ENCODE results near the gene AADACL2. TPM values are rescaled to one million over a fixed set of nuclear protein-coding genes. Genes with fewer than 3 reads are reported as not detected.
A peak's percentile ranks its signal among the peaks of the same experiment; 100 is the strongest.

AADACL2 gene
- total RNA-seq, 1 experiment from 2014 or later: not detected

GRCh38 chr3:151768393-151768930, 34.7 kb downstream of the AADACL2 start:
- no peak overlapping the region for H3K4me3 ChIP-seq (ENCODE audit: low read depth, low read length)
- intact Hi-C loops (cut with micrococcal nuclease; ENCODE audit: unreplicated experiment): no loop called here
- BruUV-seq (replicated peaks): no TSS peak
- H3K9me3 Mint-ChIP-seq (ENCODE audit: unreplicated experiment): no peaks in the 10 kb centered on the region
- H3K4me1 ChIP-seq: peaks cover 30% of the 10 kb centered on the region
- H3K27me3 ChIP-seq (replicated peaks; ENCODE audit: control insufficient read depth, insufficient read depth, low read length): no peaks in the 10 kb centered on the region
- H3K36me3 Mint-ChIP-seq (ENCODE audit: insufficient read depth, unreplicated experiment): no peaks in the 10 kb centered on the region
- POLR2A ChIA-PET: no interaction called here
- DNase-seq: no peak
- no peaks in the 10 kb centered on the region for H3K27me3 Mint-ChIP-seq (ENCODE audit: insufficient read depth, unreplicated experiment)
- no peaks in the 10 kb centered on the region for H3K9me3 ChIP-seq
- CTCF ChIA-PET: no interaction called here
- peaks cover 27% of the 10 kb centered on the region for H3K4me1 Mint-ChIP-seq (ENCODE audit: low read depth, unreplicated experiment)
- TF ChIP-seq, protein P1, sequence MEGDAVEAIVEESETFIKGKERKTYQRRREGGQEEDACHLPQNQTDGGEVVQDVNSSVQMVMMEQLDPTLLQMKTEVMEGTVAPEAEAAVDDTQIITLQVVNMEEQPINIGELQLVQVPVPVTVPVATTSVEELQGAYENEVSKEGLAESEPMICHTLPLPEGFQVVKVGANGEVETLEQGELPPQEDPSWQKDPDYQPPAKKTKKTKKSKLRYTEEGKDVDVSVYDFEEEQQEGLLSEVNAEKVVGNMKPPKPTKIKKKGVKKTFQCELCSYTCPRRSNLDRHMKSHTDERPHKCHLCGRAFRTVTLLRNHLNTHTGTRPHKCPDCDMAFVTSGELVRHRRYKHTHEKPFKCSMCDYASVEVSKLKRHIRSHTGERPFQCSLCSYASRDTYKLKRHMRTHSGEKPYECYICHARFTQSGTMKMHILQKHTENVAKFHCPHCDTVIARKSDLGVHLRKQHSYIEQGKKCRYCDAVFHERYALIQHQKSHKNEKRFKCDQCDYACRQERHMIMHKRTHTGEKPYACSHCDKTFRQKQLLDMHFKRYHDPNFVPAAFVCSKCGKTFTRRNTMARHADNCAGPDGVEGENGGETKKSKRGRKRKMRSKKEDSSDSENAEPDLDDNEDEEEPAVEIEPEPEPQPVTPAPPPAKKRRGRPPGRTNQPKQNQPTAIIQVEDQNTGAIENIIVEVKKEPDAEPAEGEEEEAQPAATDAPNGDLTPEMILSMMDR (IDR thresholded peaks at IDR 0.05; ENCODE audit: insufficient read depth in 1 of 2, low read depth in 1 of 2, low read length in 1 of 2, severe bottlenecking in 1 of 2, unreplicated experiment in 1 of 2): no peak
- H3K4me3 Mint-ChIP-seq (ENCODE audit: unreplicated experiment): no peak overlapping the region
- H3K36me3 ChIP-seq (ENCODE audit: control insufficient read depth, insufficient read depth, low read length): no peaks in the 10 kb centered on the region
- no peak overlapping the region for H3K27ac Mint-ChIP-seq (ENCODE audit: unreplicated experiment)

GRCh38 chr3:151769175-151769574, 35.4 kb downstream of the AADACL2 start:
- POLR2A ChIA-PET: no interaction called here
- CTCF ChIA-PET: no interaction called here
- no peaks in the 10 kb centered on the region for H3K27me3 ChIP-seq (replicated peaks; ENCODE audit: control insufficient read depth, insufficient read depth, low read length)
- no TSS peak for BruUV-seq (replicated peaks)
- H3K4me1 Mint-ChIP-seq (ENCODE audit: low read depth, unreplicated experiment): peaks cover 27% of the 10 kb centered on the region
- peaks cover 30% of the 10 kb centered on the region for H3K4me1 ChIP-seq
- H3K9me3 ChIP-seq: no peaks in the 10 kb centered on the region
- H3K36me3 ChIP-seq (ENCODE audit: control insufficient read depth, insufficient read depth, low read length): no peaks in the 10 kb centered on the region
- DNase-seq: no peak
- TF ChIP-seq, protein P1 (IDR thresholded peaks at IDR 0.05; ENCODE audit: insufficient read depth in 1 of 2, low read depth in 1 of 2, low read length in 1 of 2, severe bottlenecking in 1 of 2, unreplicated experiment in 1 of 2): no peak
- no peaks in the 10 kb centered on the region for H3K9me3 Mint-ChIP-seq (ENCODE audit: unreplicated experiment)
- no peaks in the 10 kb centered on the region for H3K27me3 Mint-ChIP-seq (ENCODE audit: insufficient read depth, unreplicated experiment)
- H3K4me3 Mint-ChIP-seq (ENCODE audit: unreplicated experiment): no peak overlapping the region
- intact Hi-C loops (cut with micrococcal nuclease; ENCODE audit: unreplicated experiment): no loop called here
- H3K36me3 Mint-ChIP-seq (ENCODE audit: insufficient read depth, unreplicated experiment): no peaks in the 10 kb centered on the region
- H3K4me3 ChIP-seq (ENCODE audit: low read depth, low read length): no peak overlapping the region
- H3K27ac Mint-ChIP-seq (ENCODE audit: unreplicated experiment): peak overlapping the region; percentile 61

DNA sequence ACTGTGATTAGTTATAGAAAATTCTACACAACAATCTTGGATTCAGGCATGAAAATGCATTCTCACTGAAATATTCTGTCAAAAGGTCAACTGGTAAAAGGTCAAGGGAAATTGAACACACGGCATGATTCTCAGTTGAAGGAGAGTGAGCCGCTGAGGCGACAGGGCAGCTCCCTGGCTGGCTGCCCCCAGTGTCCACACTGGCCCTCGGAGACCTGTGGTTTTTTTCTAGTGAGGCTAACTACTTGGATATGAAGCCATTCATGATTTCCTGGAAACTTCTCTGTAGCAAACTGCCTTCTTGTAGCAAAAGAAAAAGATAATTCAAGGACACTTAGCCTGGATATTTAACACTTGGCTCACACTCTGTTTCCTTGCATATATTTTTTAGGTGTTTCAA, 37.2 kb downstream of the AADACL2 start:
- POLR2A ChIA-PET: no interaction called here
- DNase-seq: peak in 1 of 2 experiments; percentile 21
- no TSS peak for BruUV-seq (replicated peaks)

More for the DNA sequence above, 37.2 kb downstream of the AADACL2 start:
- H3K9me3 Mint-ChIP-seq (ENCODE audit: unreplicated experiment): no peaks in the 10 kb centered on the region
- no peak overlapping the region for H3K27ac Mint-ChIP-seq (ENCODE audit: unreplicated experiment)
- no peaks in the 10 kb centered on the region for H3K27me3 ChIP-seq (replicated peaks; ENCODE audit: control insufficient read depth, insufficient read depth, low read length)
- CTCF ChIA-PET: interaction anchor here (0.7 kb wide), 1 partner anchor 65 kb away, joined by 3 read pairs; no protein-coding TSS in a partner anchor
- intact Hi-C loops (cut with micrococcal nuclease; ENCODE audit: unreplicated experiment): loop anchor here (1.0 to 2.0 kb wide), 3 partner anchors 19 to 66 kb away; no protein-coding TSS in a partner anchor
- TF ChIP-seq, protein P1 (IDR thresholded peaks at IDR 0.05; ENCODE audit: insufficient read depth in 1 of 2, low read depth in 1 of 2, low read length in 1 of 2, severe bottlenecking in 1 of 2, unreplicated experiment in 1 of 2): no peak
- no peak overlapping the region for H3K4me3 Mint-ChIP-seq (ENCODE audit: unreplicated experiment)
- no peaks in the 10 kb centered on the region for H3K27me3 Mint-ChIP-seq (ENCODE audit: insufficient read depth, unreplicated experiment)
- no peaks in the 10 kb centered on the region for H3K36me3 Mint-ChIP-seq (ENCODE audit: insufficient read depth, unreplicated experiment)
- H3K4me1 ChIP-seq: peaks cover 30% of the 10 kb centered on the region
- peaks cover 36% of the 10 kb centered on the region for H3K4me1 Mint-ChIP-seq (ENCODE audit: low read depth, unreplicated experiment)
- no peak overlapping the region for H3K4me3 ChIP-seq (ENCODE audit: low read depth, low read length)
- no peaks in the 10 kb centered on the region for H3K36me3 ChIP-seq (ENCODE audit: control insufficient read depth, insufficient read depth, low read length)
- H3K9me3 ChIP-seq: no peaks in the 10 kb centered on the region
